MM.1S (cell line): ENCODE results near the gene RSU1.

Experiments
- DNase-seq: peaks from one replicate; pipeline ENCODE4 v3.0.0-alpha.2; 2015
- H2AFZ ChIP-seq: fragments of 300-600 bp; sonication (generic); 2 replicates; pipeline ENCODE4 v1.6.0; 2016; ENCODE audit warnings: antibody characterized with exemption, low read length
- H3F3A ChIP-seq: fragments of 300-600 bp; sonication (generic); 2 replicates; pipeline ENCODE4 v1.6.1; 2016; ENCODE audit warnings: mild to moderate bottlenecking, antibody characterized with exemption, low read length, moderate library complexity, mixed read lengths; ENCODE audit not compliant: insufficient read depth
- H3K27ac ChIP-seq: fragments of 300-600 bp; sonication (generic); 2 replicates; pipeline ENCODE4 v1.5.1; 2016; ENCODE audit warnings: mild to moderate bottlenecking, low read length
- H3K27me3 ChIP-seq: fragments of 300-600 bp; sonication (generic); replicated peaks from 2 replicates; pipeline ENCODE4 v1.6.0; 2016; ENCODE audit warnings: low read length; ENCODE audit not compliant: insufficient read depth
- H3K36me3 ChIP-seq: fragments of 300-600 bp; sonication (generic); replicated peaks from 2 replicates; pipeline ENCODE4 v1.6.1; 2016; ENCODE audit warnings: mild to moderate bottlenecking, low read length, mixed read lengths; ENCODE audit not compliant: insufficient read depth
- H3K4me1 ChIP-seq: fragments of 300-600 bp; sonication (generic); 2 replicates; pipeline ENCODE4 v1.6.1; 2016; ENCODE audit warnings: low read length, mixed read lengths
- H3K4me2 ChIP-seq: fragments of 300-600 bp; sonication (generic); 2 replicates; pipeline ENCODE4 v1.6.0; 2016; ENCODE audit warnings: low read depth, low read length
- H3K4me3 ChIP-seq: fragments of 300-600 bp; sonication (generic); 2 replicates; pipeline ENCODE4 v1.5.1; 2016; ENCODE audit warnings: low read length, mixed read lengths
- H3K79me2 ChIP-seq: fragments of 300-600 bp; sonication (generic); 2 replicates; pipeline ENCODE4 v1.6.1; 2016; ENCODE audit warnings: mixed run types, low read length, mixed read lengths
- H3K9ac ChIP-seq: fragments of 300-600 bp; sonication (generic); 2 replicates; pipeline ENCODE4 v1.6.1; 2016; ENCODE audit warnings: low read length, mixed read lengths
- H3K9me2 ChIP-seq: fragments of 300-600 bp; sonication (generic); replicated peaks from 2 replicates; pipeline ENCODE4 v1.6.1; 2016; ENCODE audit warnings: mild to moderate bottlenecking, low read length, mixed read lengths; ENCODE audit not compliant: insufficient read depth
- H3K9me3 ChIP-seq: fragments of 300-600 bp; sonication (generic); replicated peaks from 2 replicates; pipeline ENCODE4 v1.6.1; 2016; ENCODE audit warnings: mild to moderate bottlenecking, low read length, mixed read lengths; ENCODE audit not compliant: insufficient read depth
- H4K20me1 ChIP-seq: fragments of 300-600 bp; sonication (generic); 2 replicates; pipeline ENCODE4 v1.6.1; 2016; ENCODE audit warnings: mild to moderate bottlenecking, low read length, moderate library complexity, mixed read lengths; ENCODE audit not compliant: insufficient read depth
- EZH2 ChIP-seq: fragments of 300-600 bp; sonication (generic); optimal IDR thresholded peaks from 2 replicates; pipeline ENCODE3; 2017; ENCODE audit warnings: low read depth, mild to moderate bottlenecking, antibody characterized with exemption, low read length, mixed read lengths
- EZH2phosphoT487 ChIP-seq: fragments of 300-600 bp; sonication (generic); IDR thresholded peaks from 2 replicates; pipeline ENCODE4 v1.6.1; 2018; ENCODE audit warnings: antibody characterized with exemption, low read length
- TF ChIP-seq, protein P1 (sequence below): fragments of 300-600 bp; sonication (generic); IDR thresholded peaks from 2 replicates; pipeline ENCODE4 v1.5.1; 2016; ENCODE audit warnings: antibody characterized with exemption, low read length, mixed read lengths

RSU1 gene

DNA sequence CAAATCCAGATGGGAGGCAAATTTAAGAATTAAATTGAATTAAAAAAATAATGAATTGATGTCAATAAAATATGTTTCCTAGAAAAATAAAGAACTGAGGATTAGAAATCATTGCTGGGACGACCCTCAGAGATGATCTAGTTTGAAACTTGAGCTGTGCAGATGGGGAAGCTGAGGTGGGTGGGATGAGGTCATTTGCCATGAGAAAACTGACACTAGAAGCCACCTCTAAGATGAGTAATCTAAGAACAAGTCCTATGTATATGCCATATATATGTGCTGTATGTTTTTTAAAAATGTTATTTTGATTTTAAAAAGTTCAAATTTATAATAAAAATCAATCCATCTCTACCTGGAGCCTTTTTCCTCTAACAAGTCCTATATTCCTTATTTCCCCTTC lies 135.7 kb downstream of the RSU1 start:
- Histone ChIP-seq H3K4me3 (no peak overlapping the region), H3K36me3 (no peaks in the 10 kb centered on the region), H3K9ac (no peak overlapping the region), H3K27me3 (no peaks in the 10 kb centered on the region), H3K9me2 (no peaks in the 10 kb centered on the region), H3K4me2 (no peak overlapping the region), H4K20me1 (no peaks in the 10 kb centered on the region), H3K9me3 (no peaks in the 10 kb centered on the region), H3K27ac (no peak overlapping the region), H3K4me1 (no peaks in the 10 kb centered on the region), H2AFZ (no peak overlapping the region), H3F3A (no peaks in the 10 kb centered on the region), H3K79me2 (no peaks in the 10 kb centered on the region)
- TF ChIP-seq, protein P1, sequence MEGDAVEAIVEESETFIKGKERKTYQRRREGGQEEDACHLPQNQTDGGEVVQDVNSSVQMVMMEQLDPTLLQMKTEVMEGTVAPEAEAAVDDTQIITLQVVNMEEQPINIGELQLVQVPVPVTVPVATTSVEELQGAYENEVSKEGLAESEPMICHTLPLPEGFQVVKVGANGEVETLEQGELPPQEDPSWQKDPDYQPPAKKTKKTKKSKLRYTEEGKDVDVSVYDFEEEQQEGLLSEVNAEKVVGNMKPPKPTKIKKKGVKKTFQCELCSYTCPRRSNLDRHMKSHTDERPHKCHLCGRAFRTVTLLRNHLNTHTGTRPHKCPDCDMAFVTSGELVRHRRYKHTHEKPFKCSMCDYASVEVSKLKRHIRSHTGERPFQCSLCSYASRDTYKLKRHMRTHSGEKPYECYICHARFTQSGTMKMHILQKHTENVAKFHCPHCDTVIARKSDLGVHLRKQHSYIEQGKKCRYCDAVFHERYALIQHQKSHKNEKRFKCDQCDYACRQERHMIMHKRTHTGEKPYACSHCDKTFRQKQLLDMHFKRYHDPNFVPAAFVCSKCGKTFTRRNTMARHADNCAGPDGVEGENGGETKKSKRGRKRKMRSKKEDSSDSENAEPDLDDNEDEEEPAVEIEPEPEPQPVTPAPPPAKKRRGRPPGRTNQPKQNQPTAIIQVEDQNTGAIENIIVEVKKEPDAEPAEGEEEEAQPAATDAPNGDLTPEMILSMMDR = no peak
- TF ChIP-seq EZH2phosphoT487 = no peak
- no peak for TF ChIP-seq EZH2
- DNase-seq = no peak

DNA sequence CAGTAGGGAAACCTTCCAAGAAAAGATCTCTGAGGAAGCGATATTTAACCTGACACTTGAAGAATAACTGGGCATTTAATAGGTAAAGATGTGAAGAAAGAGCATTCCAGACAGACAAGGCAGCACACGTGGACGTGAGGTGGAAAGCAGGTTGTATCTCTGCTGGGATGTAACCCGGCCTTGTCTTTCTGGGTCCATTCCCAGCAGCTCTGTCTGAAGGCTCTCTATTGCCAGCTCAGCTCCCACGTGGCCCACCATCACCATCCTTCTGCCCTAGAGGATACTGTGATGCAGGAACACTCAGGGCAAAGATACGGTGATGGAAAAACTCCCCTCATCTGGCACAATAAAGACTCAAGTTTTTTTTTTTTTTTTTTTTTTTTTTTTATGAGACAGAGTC lies 137.7 kb downstream of the RSU1 start:
- Histone ChIP-seq H3K27me3 (no peaks in the 10 kb centered on the region), H3K4me3 (no peak overlapping the region), H3K9ac (no peak overlapping the region), H3K79me2 (no peaks in the 10 kb centered on the region), H3F3A (no peaks in the 10 kb centered on the region), H3K9me2 (no peaks in the 10 kb centered on the region), H3K27ac (no peak overlapping the region), H3K36me3 (no peaks in the 10 kb centered on the region), H2AFZ (no peak overlapping the region), H3K9me3 (no peaks in the 10 kb centered on the region), H4K20me1 (no peaks in the 10 kb centered on the region), H3K4me1 (no peaks in the 10 kb centered on the region), H3K4me2 (no peak overlapping the region)
- no peak for DNase-seq
- TF ChIP-seq, protein P1 = no peak
- TF ChIP-seq EZH2phosphoT487 (no peak), EZH2 (no peak)

DNA sequence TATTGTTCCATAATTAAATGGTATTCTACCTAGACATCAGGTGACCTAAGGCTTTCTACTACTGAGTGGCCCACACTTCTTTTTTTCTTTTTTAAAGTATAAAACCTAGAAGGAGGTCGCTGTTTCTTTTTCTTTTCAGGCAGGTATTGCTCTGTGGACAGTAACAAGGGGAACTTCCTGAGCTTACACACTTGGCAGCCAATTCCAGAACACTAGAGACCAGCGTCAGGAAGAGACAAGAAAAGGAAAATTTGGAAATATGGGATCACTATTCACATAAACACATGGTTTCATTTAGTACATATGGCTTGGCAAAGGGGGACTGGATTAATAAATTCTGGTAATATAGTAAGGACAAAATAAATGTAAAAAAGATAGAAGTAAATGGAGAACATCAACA lies 141.9 kb downstream of the RSU1 start:
- H3K9me3 ChIP-seq = no peaks in the 10 kb centered on the region
- H3F3A ChIP-seq = no peaks in the 10 kb centered on the region
- DNase-seq = no peak
- no peak overlapping the region for H3K4me2 ChIP-seq
- no peak overlapping the region for H3K9ac ChIP-seq
- H3K36me3 ChIP-seq = no peaks in the 10 kb centered on the region
- no peak overlapping the region for H2AFZ ChIP-seq
- H3K4me3 ChIP-seq = no peak overlapping the region
- TF ChIP-seq EZH2phosphoT487 = no peak
- TF ChIP-seq, protein P1 = no peak
- TF ChIP-seq EZH2 = no peak
- no peaks in the 10 kb centered on the region for H3K4me1 ChIP-seq
- no peaks in the 10 kb centered on the region for H3K9me2 ChIP-seq
- no peaks in the 10 kb centered on the region for H3K27me3 ChIP-seq
- no peak overlapping the region for H3K27ac ChIP-seq
- no peaks in the 10 kb centered on the region for H4K20me1 ChIP-seq
- H3K79me2 ChIP-seq = no peaks in the 10 kb centered on the region

DNA sequence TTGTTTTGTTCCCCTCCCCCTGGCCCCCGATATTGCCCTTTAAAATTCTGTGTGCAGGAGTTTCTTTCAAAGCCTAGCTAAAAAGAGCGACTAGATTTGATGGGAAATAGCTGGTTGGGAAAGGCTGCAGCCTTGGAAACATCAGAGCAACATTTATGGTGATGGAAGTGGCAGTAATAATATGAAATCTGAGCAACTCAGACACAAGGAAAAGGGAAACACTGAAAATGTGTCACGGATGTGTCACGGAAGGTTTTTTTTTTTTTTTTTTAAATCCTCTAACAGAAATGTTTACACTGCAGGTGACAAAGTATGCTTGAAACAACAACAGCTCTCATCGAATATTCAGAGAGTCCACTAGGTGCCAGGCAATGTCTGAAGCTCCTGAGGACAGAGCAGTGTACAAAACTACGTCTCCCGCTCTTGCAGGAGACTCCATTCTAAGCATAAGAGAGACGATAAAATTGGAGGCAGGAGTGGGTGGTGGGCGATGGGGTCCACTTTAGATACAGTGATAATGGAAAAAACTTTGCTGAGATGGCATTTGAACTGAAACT lies 143.0 kb downstream of the RSU1 start:
- no peak for DNase-seq
- no peaks in the 10 kb centered on the region for H3K36me3 ChIP-seq

More for the DNA sequence above, 143.0 kb downstream of the RSU1 start:
- Histone ChIP-seq H3K9me3 (no peaks in the 10 kb centered on the region), H3K4me2 (no peak overlapping the region), H2AFZ (no peak overlapping the region), H3K4me1 (no peaks in the 10 kb centered on the region), H4K20me1 (no peaks in the 10 kb centered on the region), H3K9ac (no peak overlapping the region), H3K27ac (no peak overlapping the region), H3F3A (no peaks in the 10 kb centered on the region), H3K4me3 (no peak overlapping the region), H3K79me2 (no peaks in the 10 kb centered on the region), H3K27me3 (no peaks in the 10 kb centered on the region), H3K9me2 (no peaks in the 10 kb centered on the region)
- TF ChIP-seq EZH2 (no peak), EZH2phosphoT487 (no peak)
- TF ChIP-seq, protein P1 = no peak
